RWPE2 (cell line): ENCODE measurements around the gene PCDHGA9.

Experiments used
- ATAC-seq: fragments of 200-7000 bp; cut with Tn5 transposase; 3 replicates; pipeline ENCODE4 v1.9.1; 2021; ENCODE audit warnings: low read depth
- DNase-seq: peaks from one replicate; pipeline ENCODE4 v3.0.0-alpha.2; 2020; ENCODE audit warnings: low spot score
- H3K27ac ChIP-seq: fragments of 450-650 bp; 2 replicates; pipeline ENCODE4 v1.5.1; 2017; ENCODE audit warnings: mild to moderate bottlenecking; ENCODE audit not compliant: poor library complexity, severe bottlenecking
- H3K27me3 ChIP-seq: fragments of 250-450 bp; sonication (Bioruptor Pico); 2 replicates; pipeline ENCODE4 v1.5.1; 2021; ENCODE audit warnings: mild to moderate bottlenecking, moderate library complexity; ENCODE audit not compliant: insufficient read depth, poor library complexity, severe bottlenecking
- H3K36me3 ChIP-seq: fragments of 250-450 bp; sonication (Bioruptor Pico); 2 replicates; pipeline ENCODE4 v1.5.1; 2020; ENCODE audit warnings: low read depth, mild to moderate bottlenecking, moderate library complexity
- H3K4me1 ChIP-seq: fragments of 250-450 bp; sonication (Bioruptor Pico); 2 replicates; pipeline ENCODE4 v1.5.1; 2021; ENCODE audit warnings: mild to moderate bottlenecking, moderate library complexity; ENCODE audit not compliant: insufficient read depth, poor library complexity, severe bottlenecking
- H3K4me3 ChIP-seq: fragments of 250-450 bp; sonication (Bioruptor Pico); 2 replicates; pipeline ENCODE4 v1.5.1; 2021; ENCODE audit warnings: mild to moderate bottlenecking, moderate library complexity; ENCODE audit not compliant: severe bottlenecking
- H3K9me3 ChIP-seq: fragments of 250-450 bp; sonication (Bioruptor Pico); 2 replicates; pipeline ENCODE4 v1.5.1; 2021; ENCODE audit warnings: mild to moderate bottlenecking, moderate library complexity; ENCODE audit not compliant: severe bottlenecking
- TF ChIP-seq, protein P1 (sequence below): fragments of 450-650 bp; IDR thresholded peaks from one replicate; pipeline ENCODE4 v1.5.1; 2017; ENCODE audit warnings: mild to moderate bottlenecking, moderate library complexity; ENCODE audit not compliant: poor library complexity, severe bottlenecking

Gene PCDHGA9

DNA sequence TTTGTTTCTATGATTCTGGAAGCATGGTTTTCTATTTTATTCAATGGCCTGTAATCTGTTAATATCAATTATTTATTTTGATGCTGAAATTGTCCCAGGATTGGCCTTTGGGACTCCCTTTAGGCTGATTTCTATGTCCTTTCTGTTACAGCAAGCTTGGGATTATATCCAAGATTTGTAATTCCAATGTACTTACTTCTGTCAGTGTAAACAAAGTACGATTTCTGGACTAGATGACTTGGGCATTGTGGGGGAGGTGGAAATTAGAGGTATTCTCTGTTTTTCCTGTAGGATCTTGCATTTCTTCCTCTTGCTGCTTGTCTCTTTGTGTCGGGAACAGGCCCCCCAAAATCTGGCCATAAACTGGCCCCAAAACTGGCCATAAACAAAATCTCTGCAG is 31.4 kb downstream of the PCDHGA9 start:
- Histone ChIP-seq H3K36me3 (no peaks in the 10 kb centered on the region), H3K9me3 (peaks cover 29% of the 10 kb centered on the region), H3K4me3 (no peak overlapping the region), H3K27me3 (peaks cover 8% of the 10 kb centered on the region), H3K4me1 (no peaks in the 10 kb centered on the region), H3K27ac (no peak overlapping the region)
- ATAC-seq (no peak), DNase-seq (no peak)
- TF ChIP-seq, protein P1, sequence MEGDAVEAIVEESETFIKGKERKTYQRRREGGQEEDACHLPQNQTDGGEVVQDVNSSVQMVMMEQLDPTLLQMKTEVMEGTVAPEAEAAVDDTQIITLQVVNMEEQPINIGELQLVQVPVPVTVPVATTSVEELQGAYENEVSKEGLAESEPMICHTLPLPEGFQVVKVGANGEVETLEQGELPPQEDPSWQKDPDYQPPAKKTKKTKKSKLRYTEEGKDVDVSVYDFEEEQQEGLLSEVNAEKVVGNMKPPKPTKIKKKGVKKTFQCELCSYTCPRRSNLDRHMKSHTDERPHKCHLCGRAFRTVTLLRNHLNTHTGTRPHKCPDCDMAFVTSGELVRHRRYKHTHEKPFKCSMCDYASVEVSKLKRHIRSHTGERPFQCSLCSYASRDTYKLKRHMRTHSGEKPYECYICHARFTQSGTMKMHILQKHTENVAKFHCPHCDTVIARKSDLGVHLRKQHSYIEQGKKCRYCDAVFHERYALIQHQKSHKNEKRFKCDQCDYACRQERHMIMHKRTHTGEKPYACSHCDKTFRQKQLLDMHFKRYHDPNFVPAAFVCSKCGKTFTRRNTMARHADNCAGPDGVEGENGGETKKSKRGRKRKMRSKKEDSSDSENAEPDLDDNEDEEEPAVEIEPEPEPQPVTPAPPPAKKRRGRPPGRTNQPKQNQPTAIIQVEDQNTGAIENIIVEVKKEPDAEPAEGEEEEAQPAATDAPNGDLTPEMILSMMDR: no peak

DNA sequence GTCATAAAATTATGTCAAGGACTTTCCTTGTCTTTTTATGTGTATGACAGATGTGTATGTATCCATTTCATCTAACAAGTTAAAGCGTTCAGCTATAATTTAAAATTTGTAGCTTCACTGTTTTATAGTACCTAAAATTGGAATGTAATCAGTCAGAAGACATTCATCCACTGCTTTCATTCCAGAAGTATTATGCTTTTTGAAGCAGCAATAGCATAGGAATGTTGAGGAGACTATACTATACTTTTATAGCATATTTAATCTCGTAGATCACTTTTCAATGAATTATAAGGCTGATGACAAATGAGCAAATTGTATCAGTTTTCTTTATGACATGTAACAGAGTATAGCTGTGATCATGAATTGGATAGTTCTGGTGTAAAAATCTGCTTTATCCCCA is 34.6 kb downstream of the PCDHGA9 start:
- H3K27me3 ChIP-seq: no peaks in the 10 kb centered on the region
- H3K9me3 ChIP-seq: peaks cover under 1% of the 10 kb centered on the region
- H3K36me3 ChIP-seq: no peaks in the 10 kb centered on the region
- H3K27ac ChIP-seq: no peak overlapping the region
- TF ChIP-seq, protein P1: no peak
- H3K4me1 ChIP-seq: no peaks in the 10 kb centered on the region
- ATAC-seq: no peak
- no peak overlapping the region for H3K4me3 ChIP-seq
- DNase-seq: no peak

DNA sequence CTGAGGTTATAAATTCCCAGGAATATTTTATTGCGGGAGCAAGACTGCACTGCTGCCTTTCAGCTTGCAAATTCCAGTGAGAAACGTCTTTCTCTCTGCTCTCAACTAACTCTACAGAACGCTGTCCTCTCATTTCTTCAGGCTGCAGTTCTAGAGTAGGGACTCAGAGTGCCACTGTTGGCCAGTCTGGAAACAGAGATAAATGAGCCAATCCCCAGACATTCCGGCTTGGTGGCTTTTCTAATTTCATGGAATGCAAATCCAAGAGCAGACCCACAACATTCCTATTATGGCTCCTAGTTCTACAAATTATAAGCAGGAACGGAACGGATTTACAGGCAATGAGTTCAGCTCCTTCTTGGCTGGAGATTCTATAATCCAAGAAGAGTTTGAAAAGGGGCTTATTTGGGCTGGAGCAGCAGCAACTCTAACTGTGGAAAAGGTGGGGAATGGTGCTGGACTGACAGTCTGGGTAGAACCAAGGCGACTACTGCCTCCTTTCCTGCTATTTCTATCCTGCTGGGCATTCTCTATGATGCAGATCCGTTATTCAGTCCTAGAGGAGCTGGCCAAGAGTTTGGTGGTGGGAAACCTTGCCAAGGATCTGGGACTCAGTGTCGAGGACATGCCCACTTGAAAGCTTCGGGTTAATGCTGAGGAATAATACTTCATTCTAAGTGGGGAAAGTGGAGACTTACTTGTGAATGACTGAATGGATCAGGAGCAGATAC is 37.0 kb downstream of the PCDHGA9 start:
- no peak overlapping the region for H3K4me3 ChIP-seq
- no peak overlapping the region for H3K27ac ChIP-seq
- no peaks in the 10 kb centered on the region for H3K9me3 ChIP-seq
- ATAC-seq (no peak), DNase-seq (no peak)
- H3K4me1 ChIP-seq: no peaks in the 10 kb centered on the region
- no peaks in the 10 kb centered on the region for H3K27me3 ChIP-seq
- H3K36me3 ChIP-seq: no peaks in the 10 kb centered on the region
- TF ChIP-seq, protein P1: no peak

DNA sequence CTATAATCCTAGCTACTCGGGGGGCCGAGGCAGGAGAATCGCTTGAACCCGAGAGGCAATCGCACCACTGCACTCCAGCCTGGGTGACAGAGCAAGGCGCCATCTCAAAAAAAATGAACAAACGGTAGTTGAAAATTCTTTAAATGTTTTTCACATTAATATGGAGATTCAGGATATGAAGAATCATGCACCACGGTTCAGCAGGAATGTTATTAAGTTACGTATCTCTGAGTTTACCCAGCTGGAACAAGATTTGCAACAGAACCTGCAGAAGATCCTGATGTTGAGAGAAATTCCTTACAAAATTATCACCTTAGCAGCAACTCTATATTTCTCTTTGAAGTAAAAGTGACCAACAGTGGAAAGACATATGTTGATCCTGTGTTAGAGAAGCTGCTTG is 37.8 kb downstream of the PCDHGA9 start:
- H3K27me3 ChIP-seq: no peaks in the 10 kb centered on the region
- no peak overlapping the region for H3K27ac ChIP-seq
- H3K9me3 ChIP-seq: no peaks in the 10 kb centered on the region
- TF ChIP-seq, protein P1: no peak
- H3K4me3 ChIP-seq: no peak overlapping the region
- DNase-seq (no peak), ATAC-seq (no peak)
- no peaks in the 10 kb centered on the region for H3K4me1 ChIP-seq
- no peaks in the 10 kb centered on the region for H3K36me3 ChIP-seq

DNA sequence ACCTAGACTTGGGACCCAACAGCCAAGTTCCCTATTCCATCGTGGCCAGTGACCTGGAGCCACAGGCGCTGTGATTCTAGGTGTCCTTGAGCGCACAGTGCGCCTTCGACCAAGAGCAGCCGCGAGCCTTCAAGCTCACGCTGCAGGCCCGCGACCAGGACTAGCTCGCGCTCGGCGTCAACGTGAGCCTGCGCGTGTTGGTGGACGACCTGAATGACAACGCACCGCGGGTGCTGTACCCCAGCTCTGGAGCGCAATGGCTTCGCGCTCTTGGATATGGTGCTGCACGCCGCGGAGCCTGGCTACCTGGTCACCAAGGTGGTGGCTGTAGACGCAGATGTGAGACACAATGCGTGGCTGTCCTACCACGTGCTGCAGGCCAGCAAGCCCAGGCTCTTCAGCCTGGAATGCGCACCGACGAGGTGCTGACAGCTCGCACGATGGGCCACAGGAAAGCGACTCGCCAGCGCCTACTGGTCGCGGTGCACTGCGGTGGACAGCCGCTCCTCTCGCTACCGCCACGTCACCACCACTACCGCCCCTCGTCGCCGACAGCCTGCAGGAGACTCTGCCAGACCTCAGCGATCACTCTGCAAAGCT is 39.1 kb downstream of the PCDHGA9 start:
- no peaks in the 10 kb centered on the region for H3K4me1 ChIP-seq
- no peaks in the 10 kb centered on the region for H3K36me3 ChIP-seq
- DNase-seq (no peak), ATAC-seq (no peak)
- H3K9me3 ChIP-seq: no peaks in the 10 kb centered on the region
- H3K27ac ChIP-seq: no peak overlapping the region
- no peak overlapping the region for H3K4me3 ChIP-seq
- H3K27me3 ChIP-seq: no peaks in the 10 kb centered on the region
- TF ChIP-seq, protein P1: no peak
